Omental fat pad (tissue), 4 donors: ENCODE measurements around the gene SEC61G. TPM values are rescaled to one million over a fixed set of nuclear protein-coding genes. Genes with fewer than 3 reads are reported as not detected.

Experiments
- ATAC-seq: fragments of 150-250 bp; one replicate; pipeline ENCODE4 v1.9.1; 2016; ENCODE audit warnings: mild to moderate bottlenecking, moderate library complexity; ENCODE audit not compliant: low FRiP score
- DNase-seq: peaks from one replicate; pipeline ENCODE4 v3.0.0-alpha.2; 2019; ENCODE audit warnings: low spot score
- CTCF ChIP-seq, 3 donors: fragments of 450-650 bp; IDR thresholded peaks; one replicate each; pipeline ENCODE4 v1.5.1; 2016 to 2017; ENCODE audit warnings: antibody characterized with exemption in 3 of 3, mild to moderate bottlenecking in 3 of 3, moderate library complexity in 2 of 3
- total RNA-seq, 4 donors: library from RNA; depleted of rRNA; stranded (reverse); fragments of >200 nt; gene quantifications; one replicate each; pipeline ENCODE4 v1.1.0, GENCODE V29; 2016

Gene SEC61G
- total RNA-seq, 4 donors from 2014 or later = 154 to 350 (median 272) TPM

DNA sequence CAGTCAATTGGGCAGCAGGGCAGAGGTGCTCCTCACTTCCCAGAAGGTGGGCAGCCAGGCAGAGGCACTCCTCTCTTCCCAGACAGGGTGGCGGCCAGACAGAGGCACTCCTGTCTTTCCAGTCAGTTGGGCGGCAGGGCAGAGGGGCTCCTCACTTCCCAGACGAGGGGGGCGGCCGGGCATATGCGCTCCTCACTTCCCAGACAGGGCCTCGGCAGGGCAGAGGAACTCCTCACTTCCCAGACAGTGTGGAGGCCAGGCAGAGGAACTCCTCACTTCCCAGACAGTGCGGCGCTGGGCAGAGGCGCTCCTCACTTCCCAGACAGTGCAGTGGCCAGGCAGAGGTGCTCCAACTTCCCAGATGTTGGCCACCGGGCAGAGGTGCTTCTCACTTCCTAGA is 33.4 kb upstream of the SEC61G start:
- ATAC-seq (no peak), DNase-seq (no peak)
- no peak for TF ChIP-seq CTCF (IDR thresholded peaks at IDR 0.05)

DNA sequence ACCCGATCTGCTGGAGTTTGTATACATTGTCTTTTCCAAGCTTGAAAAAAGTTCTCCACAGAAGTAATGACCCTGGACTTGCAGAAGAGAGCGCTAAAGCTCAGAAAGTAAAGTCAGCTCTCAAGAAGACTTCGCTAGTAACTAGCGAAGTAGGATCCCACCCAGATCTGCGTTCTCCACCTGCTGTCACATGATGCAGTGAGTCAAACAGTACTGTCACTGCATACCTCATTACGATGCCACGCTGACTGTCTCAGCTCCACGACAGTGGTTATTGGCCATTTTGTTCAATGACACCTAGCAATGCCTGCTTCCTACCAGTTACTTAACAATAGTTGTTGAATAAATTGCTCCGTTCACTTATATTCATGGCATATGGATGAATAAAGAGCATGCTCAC is 29.7 kb upstream of the SEC61G start:
- ATAC-seq = peak; percentile 90
- no peak for DNase-seq
- peak in 1 of 3 donors; percentile 10 for TF ChIP-seq CTCF (IDR thresholded peaks at IDR 0.05)

GRCh38 chr7:54785261-54785660 is 26.2 kb upstream of the SEC61G start:
- TF ChIP-seq CTCF (IDR thresholded peaks at IDR 0.05) = no peak
- DNase-seq (no peak), ATAC-seq (no peak)

DNA sequence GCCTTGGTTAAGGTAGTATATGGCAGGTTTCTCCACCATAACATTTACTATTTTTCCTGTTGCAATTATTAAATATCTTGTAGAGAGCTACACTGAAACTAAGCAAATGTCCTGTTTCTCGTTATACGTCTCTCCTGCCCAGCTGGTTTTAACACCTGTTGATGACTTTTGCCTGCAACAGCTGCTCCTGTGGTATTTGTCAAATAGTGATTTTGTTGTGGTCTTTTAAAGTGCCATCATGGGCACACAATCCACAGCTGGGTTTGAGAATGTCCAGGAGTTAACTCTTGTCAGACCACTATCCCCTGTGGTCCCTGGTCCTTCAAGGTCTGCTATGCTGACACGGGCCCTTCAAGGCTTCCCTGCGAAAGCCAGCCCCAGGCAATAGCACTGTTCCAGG is 24.9 kb upstream of the SEC61G start:
- no peak for TF ChIP-seq CTCF (IDR thresholded peaks at IDR 0.05)
- ATAC-seq = no peak
- no peak for DNase-seq

DNA sequence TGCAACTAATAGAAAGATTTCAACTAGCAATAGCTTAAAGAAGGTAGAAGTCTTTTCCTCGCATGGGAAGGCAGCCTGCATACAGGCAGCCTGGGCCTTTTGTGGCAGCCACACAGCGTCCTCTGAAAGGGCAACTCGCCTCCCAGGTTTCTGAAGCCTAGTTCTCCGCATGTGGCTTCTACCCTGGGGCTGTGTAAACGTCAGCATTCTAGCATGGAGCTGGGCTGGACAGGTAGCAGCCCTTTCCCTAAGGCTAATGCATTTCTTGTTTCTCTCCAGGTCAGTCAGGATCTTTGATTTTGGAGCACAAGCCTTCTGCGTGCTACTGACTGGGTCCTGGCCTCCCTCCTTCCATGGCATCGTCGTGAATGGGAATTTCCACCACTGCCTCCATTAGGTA is 23.8 kb upstream of the SEC61G start:
- no peak for TF ChIP-seq CTCF (IDR thresholded peaks at IDR 0.05)
- DNase-seq (no peak), ATAC-seq (no peak)

- no peak for ATAC-seq
- no peak for DNase-seq
- TF ChIP-seq CTCF (IDR thresholded peaks at IDR 0.05) = no peak
These were observed 23.3 kb upstream of the SEC61G start for GRCh38 chr7:54782314-54782713.

GRCh38 chr7:54781134-54781920 is 22.3 kb upstream of the SEC61G start:
- ATAC-seq (no peak), DNase-seq (no peak)
- no peak for TF ChIP-seq CTCF (IDR thresholded peaks at IDR 0.05)
